HG03354 (cell line): ENCODE data around the gene SLC38A2.
A peak's percentile ranks its signal among the peaks of the same experiment; 100 is the strongest.
"Not testable (repeated sequence)": the region's sequence is repeated elsewhere in the genome, so short reads cannot be mapped to it uniquely, and the experiment has no call there.

Experiments
- ATAC-seq: cut with Tn5 transposase; IDR thresholded peaks from one replicate; pipeline ENCODE4 v1.9.1; 2021; ENCODE audit warnings: mild to moderate bottlenecking; ENCODE audit not compliant: unreplicated experiment, poor library complexity, severe bottlenecking

The SLC38A2 gene

DNA sequence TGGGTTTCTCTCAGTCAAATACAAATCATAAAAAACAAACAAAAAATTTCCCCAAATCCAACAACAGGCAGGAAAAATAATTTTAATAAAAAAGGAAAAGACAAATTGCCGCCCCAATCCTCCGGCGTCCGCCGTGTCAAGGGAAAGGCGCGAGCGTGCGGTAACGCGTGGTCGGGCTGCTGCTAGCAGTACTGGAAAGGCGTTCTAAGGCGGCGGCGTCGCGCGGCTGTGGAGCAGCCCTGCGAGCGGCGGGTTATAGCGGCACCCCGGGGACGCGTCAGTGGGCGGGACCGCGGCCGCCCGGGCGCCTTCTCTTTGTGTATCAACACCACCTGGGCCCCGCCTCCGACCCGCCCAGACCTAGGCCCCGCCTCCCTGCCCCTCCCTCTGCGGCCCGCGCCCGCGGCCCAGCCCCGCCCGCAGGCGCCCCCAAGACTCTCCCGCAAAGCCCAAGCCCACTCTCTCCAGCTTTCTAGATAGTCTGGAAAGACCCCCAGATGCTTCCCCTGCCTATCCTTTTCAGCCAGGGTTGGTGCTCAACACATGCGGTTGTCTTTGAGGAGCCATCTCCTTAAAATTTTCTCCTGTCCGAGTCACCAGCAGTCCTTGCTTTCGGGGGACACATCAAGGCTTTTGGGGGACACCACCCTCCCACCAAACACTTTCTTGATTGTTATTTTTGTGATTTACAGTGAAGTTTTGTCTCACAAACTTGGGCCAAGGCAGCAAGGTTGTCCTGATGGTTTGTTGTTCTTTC is at the start of gene SLC38A2:
Gene SLC38A2 (minus strand): TSS at position 230 of the 757 bp plus-strand sequence. CDS start 1,480 bp downstream, outside the sequence.
- ATAC-seq = peak; percentile 85

DNA sequence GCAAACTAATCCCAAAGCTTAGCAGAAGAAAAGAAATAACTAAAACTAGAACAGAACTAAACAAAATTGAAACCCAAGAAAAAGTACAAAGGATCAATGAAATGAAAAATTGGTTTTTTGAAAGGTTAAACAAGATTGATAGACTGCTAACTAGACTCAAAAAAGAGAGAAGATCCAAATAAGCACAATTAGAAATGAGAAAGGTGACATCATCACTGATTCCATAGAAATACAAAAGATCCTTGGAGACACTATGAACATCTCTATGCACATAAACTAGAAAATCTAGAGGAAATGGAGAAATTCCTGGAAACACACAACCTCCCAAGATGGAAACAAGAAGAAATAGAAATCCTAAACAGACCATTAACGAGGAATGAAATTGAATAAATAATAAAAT is 47.1 kb upstream of the SLC38A2 start:
- ATAC-seq = no peak

DNA sequence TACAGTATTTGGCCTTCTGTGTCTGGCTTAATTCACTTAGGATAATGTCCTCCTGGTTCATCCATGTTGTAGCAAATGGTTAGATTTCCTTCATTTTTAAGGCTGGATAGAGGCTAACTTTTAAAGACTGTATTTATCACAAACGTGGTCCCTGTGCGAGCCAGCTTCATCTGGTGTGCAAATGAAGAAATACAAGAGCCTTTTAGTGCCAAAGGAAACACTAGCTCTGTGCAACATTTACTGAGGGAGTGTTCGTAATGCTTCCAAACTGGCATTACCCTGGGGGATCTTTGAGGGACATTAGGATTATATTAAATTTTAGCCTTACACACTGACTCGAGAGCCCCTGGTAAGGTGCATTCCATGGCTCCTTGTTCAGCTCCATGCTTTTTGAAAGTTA is 43.0 kb upstream of the SLC38A2 start:
- ATAC-seq = no peak

DNA sequence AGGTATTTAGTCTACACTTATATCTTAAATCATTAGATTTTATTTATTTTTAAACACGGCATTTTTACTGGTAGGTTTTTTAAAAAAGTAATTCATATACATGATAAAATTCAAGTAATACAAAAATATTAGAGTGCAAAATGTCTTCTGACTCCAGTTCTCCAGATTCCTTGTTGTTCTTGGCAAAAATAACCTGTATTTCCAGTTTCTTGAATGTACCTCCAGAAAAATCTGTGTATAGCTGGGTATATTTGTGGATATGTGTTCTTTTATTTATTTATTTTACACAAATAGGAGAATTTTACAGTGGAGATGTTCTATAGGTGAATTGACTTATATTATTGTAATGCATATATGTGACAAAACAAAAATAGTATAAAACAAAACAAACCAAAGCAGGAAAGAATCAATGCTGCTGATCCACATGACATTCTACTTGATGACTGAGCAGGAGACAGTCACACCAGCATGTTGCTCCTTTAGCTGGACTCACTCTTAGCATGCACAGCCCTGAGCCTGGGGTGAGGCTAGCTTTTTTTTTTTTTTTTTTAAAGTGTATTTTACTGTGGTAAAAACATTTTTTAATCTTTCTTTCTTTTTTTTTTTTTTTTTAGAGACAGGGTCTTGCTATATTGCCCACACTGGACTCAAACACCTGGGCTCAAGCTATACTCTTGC is 42.2 kb upstream of the SLC38A2 start:
- no peak for ATAC-seq

DNA sequence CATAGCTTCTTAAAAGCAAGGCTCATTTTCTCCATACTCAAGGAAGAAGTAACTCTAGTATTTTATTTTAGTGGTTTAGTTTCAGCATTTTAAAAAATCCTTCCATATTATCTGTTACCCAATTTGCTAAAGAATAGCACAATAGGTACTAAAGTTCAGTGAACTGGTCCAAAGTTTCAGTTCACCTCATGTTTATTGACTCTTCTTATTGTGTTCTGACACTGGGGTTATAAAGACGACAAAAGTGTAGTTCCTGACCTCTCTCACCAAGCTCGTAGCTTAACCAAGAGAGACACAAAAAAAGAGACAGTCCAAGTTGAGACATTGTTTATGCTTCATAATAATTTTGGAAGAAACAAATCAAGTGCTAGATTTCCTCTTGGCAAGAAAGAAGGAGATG is 40.8 kb upstream of the SLC38A2 start:
- ATAC-seq = no peak

DNA sequence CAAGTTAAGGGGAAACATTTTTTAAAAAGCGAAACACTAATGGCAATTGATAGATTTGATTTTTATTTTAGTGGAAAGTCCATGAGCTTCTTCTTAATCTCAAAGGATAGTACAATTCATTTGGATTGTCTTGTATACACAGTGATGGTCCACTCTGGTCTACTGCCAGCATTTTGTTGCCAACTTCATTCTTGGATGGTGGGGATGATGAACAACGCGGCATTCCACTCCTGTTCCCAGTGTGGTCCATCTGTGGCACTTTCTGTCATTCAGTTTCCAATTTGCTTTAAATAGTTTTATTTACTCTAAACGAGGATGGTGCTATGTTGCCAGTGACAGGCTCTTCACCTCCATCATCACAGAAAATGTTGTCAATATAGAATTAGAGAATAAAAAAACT is 40.3 kb upstream of the SLC38A2 start:
- ATAC-seq = no peak

DNA sequence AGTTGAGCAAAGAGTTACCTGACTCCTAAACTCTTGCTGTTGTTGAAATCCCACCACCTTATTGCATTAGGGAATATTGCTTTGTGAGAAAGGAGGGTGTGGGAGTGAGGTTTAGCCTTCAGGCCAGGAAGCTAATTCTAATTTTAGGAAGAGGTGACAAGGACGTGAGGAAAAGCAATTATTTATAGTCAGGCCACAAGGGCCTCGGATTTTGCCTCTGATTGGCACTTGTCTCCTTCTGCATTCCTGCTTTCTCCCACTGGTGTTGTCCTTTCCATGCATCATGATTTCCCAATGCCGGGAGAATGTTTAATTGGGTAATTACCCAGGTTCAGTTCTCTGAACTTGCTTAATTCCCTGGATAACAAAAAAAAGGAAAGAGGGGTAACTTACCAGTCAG is 37.9 kb upstream of the SLC38A2 start:
- no peak for ATAC-seq

DNA sequence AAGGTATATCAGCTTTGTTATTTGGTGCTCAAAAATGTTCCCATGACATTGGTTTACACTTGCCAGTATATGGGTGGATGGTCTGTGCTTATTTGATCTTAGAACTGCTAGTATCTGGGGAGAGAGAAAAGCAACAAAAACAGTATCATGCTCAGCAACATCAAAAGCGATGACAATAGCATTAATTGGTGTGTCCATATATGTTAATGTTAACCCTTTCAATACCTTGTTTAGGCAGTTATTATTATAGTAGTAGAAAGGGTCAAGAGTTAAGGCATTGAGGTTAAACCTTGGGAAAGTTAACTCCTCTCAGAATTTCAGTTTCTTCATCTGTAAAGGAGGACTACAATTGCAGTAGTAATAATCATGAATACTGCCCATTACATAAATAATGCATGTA is 37.4 kb upstream of the SLC38A2 start:
- ATAC-seq = no peak

DNA sequence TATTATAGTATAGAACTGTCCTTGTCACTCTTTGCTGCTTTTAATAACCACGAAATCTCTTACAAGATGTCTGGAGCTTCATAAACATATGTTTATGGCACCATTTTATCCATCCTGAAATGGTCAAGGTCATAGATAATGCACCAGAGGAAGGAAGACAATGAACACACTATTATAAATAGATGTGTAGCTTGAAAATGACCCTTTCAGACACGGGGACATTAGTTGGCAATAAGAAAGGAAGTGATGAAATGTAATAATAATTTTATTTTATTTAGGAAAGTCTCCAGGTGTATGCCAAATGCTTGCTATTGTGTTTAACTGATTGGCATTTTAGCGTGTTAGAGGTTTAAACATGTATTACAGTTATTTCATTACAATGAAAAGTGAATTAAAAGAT is 36.8 kb upstream of the SLC38A2 start:
- ATAC-seq = no peak

DNA sequence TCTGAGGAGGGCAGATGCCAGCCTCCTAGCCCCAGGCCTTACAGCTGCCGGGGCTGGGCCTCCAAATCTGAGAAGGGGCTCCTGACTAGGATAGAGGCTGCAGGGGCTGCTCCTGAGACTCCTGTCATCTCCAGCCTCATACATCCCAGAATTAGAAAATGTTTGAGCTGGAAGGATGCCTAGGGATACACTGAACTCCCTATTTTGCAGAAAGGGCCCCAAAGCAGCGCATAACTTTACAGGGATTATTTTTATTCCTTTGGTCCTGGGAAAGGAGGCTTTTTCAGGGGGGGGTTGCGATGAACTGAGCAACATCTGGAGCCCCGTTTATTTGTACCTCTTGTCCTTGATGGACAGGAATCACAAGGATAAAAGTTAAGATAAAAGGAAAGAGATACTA is 35.9 kb upstream of the SLC38A2 start:
- ATAC-seq = no peak

DNA sequence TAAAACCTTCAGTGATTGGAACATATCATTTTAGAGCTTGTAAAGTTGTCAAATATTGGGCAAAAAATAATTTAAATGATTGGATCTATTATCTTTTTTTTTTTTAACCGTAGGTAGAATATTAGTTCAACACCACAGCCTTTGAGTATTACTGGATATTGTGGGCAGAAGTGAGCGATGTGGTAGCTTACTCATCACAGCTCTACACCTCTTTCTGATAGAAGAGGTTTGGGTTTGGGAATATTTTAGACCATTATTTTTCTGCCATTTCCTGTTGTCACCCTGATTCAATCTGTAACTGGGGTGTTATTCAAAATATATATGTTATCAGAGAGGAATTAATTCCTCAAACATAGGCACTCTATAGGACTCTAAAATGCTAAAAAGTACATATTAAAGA is 34.8 kb upstream of the SLC38A2 start:
- ATAC-seq = no peak

DNA sequence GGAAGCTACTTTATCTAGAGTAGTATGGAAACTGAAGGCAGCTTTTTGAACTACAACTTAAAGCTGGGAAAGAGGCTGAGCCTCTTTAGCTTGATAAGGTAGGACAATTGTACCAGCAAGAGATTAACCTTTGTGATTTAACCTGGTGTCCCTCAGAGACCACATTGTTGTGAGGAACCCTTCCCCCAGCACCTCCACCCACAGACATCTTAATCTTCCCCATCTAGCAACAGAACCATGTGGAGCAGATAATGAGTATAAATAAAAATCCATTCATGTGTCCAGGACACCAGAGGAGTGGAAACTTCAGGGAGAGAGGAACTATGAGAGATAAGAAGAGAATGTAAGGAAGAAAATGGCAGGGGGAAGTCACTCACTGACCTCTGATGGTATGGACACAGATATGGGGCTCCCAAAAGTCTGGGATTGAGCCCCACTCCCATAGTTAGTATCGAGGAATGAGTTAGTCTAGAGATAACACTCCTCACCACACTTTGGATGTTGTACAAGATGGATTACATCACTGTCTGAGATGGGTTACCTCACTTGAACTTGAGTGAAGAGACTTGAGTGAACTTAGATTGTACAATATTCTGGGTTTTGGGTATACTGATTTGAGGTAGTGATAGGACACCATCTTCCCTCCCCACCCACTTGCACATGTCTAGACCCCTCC is 33.9 kb upstream of the SLC38A2 start:
- ATAC-seq = no peak

DNA sequence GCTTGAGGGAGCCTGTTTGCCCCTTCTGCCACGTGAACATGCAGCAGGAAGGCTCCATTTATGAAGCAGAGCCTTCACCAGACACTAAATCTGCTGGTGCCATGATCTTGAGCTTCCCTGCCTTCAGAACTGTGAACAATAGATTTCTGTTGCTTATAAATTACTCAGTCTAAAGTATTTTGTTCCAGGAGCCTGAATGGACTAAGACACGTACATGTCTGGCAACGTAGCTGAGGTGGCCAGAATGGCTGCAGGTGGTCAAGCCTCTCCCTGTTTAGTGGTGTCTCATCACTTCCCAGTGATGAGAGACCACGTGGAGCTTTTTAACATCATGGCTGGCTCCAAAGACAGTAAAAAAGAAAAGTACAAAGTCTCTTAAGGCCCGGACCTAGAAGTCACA is 32.2 kb upstream of the SLC38A2 start:
- ATAC-seq = no peak

DNA sequence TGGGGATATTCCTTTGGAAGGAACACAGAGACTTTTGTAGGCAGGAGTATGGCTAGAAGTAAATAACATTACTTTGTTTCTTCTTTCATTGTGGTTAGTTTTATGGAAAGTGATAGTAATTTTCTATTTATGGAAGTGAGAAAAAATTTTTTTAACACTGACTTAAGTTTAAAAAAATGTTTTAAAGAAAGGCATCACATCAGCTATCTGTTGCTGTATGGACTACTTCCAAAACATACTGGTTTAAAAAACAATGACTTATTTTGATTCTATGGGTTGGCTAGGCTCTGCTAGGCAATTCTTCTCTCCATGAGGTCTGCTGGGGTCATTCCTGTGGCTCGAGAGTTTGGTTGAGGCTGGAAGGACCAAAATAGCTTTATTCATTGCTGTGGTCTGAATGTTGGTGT is 31.7 kb upstream of the SLC38A2 start:
- ATAC-seq = peak; percentile 53

DNA sequence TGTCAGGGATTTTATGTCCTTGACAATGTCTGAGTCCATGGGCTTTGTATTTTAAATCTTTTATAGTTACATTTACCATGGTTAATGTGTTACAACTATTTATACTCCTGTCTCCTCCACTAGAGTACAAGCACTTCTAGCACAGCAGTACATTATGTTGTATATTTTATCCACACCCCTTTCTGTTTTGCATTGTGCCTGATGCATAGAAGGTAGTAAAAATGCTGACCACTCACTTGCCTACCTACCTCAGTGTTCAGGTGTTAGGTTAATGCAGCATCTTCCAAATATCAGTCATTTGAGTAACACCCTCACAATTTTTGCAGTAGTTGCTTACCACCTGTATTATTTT is 31.1 kb upstream of the SLC38A2 start:
- ATAC-seq = peak; percentile 27

DNA sequence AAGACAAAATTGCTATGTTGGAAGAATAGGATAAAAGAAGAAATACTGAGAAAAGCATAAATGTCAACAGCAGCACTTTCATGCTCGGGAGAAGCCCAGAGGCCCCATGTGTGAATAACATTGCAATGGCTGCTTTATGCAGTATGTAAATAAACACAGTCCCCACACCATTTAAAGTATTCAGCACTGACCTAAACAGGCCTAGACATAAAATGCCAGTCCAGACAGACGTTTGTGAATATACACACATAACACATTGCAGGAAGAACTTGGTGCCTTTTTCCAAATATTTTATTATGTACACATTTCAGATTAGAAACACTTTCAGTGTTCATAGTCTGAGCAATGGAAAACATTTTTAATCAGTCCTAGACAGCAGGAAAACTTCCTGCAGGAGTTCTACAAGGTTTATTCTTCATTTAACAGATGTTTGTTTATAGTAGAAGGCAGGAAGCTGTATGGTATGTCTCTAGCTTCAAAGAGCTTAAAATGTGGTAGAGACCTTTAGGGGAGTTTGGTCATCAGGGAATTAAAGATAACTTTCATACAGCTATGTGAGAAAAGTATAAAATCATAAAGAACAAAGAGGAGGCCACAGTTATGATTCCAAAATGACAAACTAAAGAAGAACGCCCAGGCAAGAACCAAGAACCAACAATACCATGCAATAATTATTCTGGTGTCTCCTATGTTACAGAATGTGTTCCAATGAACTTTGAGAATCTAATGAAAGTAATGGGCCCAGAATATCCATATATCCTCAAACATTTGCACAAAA is 30.6 kb upstream of the SLC38A2 start:
- no peak for ATAC-seq

DNA sequence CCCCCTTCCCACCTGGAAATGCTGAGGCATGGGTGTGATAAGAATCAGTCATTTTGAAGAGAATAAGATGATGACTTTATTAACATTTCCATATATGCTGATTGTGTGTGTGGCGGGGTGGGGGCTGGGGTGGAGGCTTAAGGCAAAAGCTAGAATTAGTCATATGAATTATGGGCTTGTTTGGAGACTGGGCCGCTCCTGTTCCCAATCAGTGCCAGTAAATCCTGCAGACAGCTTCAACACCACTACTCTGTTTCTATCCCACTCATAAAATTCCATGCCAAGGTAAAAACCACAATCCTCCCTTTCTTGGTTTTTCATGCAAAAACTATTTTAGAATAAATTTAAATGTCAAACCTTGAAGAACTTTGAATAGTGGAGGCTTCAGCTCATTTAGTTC is 29.9 kb upstream of the SLC38A2 start:
- ATAC-seq = no peak

DNA sequence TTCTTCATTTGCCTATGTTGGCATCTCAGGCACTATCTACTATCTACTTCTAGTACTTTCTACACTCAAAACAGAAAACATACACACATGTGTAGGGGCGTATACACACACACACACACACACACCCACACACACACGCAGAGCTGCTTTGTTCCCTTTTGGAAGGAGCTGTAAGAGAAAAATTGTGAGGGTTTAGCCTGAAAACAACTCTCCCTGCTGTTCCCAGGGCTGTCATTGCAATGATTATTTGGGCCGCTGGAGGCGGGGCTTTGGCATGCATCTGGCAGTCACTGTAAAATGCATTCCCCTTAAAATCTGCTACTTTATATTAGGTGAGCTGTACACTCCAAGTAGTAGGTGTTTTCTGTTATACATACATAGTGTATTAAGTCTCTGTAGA is 29.1 kb upstream of the SLC38A2 start:
- ATAC-seq = no peak

DNA sequence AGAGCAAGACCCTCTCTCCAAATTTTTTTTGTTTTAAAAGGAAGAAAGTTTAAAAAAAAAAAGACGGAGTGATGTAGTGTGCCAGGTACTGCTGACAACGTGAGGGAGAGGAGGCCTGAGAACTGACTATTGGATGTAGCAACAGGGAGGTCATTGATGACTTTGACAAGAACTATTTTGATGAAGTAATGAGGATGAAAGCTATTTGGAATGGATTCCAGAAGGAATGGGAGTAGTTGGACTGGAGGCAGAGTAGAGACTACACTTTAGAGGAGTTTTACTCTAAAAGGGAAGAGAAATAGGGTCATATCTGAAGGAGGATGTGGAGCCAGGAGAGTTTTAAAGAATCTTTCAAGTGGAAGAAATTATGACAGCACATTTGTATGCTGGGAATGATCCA is 27.8 kb upstream of the SLC38A2 start:
- ATAC-seq = no peak

DNA sequence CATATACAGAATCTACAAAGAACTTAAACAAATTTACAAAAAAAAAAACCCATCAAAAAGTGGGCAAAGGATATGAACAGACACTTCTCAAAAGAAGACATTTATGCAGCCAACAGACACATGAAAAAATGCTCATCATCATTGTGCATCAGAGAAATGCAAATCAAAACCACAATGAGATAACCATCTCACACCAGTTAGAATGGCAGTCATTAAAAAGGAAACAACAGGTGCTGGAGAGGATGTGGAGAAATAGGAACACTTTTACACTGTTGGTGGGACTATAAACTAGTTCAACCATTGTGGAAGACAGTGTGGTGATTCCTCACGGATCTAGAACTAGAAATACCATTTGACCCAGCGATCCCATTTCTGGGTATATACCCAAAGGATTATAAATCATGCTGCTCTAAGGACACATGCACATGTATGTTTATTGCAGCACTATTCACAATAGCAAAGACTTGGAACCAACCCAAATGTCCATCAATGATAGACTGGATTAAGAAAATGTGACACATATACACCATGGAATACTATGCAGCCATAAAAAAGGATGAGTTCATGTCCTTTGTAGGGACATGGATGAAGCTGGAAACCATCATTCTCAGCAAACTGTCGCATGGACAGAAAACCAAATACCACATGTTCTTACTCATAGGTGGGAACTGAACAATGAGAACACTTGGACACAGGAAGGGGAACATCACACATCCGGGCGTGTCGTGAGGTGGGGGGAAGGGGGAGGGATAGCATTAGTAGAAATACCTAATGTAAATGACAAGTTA is 27.1 kb upstream of the SLC38A2 start:
- ATAC-seq = not testable (repeated sequence)
